ENCODE data around the gene NUTF2.

DNA sequence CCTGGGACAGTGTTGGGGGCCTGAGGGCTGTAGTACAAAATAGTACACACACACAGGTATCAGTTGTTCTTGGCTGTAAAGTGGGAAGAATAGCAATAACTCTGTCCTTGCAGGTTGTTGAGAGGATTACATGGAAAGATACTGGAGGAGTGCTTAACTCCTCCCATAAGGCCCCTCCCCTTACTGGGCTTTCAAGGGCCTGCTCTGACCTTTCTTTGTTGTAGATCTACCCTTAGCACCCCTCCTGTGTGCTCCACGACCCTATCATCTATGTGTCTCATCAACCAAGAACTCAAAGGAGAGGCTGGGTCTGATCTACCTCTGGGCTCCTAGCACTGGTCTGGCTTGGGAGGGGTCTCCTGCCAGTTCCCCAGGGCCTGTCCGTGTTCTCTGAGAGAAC, 17.9 kb downstream of the NUTF2 start:
- no peak for TF ChIP-seq EZH2 (IDR thresholded peaks at IDR 0.05; ENCODE audit: low read length, missing control alignments)
- TF ChIP-seq, protein P1, sequence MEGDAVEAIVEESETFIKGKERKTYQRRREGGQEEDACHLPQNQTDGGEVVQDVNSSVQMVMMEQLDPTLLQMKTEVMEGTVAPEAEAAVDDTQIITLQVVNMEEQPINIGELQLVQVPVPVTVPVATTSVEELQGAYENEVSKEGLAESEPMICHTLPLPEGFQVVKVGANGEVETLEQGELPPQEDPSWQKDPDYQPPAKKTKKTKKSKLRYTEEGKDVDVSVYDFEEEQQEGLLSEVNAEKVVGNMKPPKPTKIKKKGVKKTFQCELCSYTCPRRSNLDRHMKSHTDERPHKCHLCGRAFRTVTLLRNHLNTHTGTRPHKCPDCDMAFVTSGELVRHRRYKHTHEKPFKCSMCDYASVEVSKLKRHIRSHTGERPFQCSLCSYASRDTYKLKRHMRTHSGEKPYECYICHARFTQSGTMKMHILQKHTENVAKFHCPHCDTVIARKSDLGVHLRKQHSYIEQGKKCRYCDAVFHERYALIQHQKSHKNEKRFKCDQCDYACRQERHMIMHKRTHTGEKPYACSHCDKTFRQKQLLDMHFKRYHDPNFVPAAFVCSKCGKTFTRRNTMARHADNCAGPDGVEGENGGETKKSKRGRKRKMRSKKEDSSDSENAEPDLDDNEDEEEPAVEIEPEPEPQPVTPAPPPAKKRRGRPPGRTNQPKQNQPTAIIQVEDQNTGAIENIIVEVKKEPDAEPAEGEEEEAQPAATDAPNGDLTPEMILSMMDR (conservative IDR thresholded peaks at IDR 0.05 in 1 of 2, IDR thresholded peaks at IDR 0.05 in 1 of 2; ENCODE audit: low read depth in 1 of 2, low read length in 2 of 2), result no peak

Data from fibroblast of lung (primary cell).